ENCODE data around the gene CEP83. TPM values are rescaled to one million over a fixed set of nuclear protein-coding genes. Genes with fewer than 3 reads are reported as not detected.
A peak's percentile ranks its signal among the peaks of the same experiment; 100 is the strongest.

Gene CEP83
- total RNA-seq, 2 experiments from 2014 or later, result 14.0 to 17.1 TPM

DNA sequence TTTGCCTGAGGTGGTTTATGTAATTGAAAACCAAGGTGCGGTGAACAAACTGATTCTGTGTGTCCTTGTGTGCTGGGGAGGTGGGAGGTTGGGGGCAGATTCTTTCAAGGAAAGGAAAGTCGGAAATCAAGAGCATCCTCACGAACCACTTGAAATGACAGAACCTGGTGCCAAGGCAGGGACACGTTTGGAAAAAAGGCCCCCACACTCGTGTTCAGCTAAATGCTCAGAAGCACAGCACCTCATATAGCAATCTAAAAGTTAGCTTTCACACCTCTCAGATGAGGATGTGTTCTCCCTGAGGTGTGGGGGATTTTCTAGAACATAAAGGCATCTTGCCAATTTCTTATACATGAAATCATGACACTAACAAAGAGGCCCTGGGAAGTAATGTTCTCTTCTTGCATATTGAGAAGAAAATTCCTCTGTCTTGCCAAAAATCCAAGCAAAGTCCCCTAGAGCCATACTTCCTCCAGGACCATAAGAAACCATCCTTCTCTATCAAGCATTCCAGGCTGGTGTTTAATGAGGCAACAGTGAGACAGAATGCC is 191.7 kb downstream of the CEP83 start:
- ChIA-PET POLR2A (no interaction called here), CTCF (no interaction called here)
- peaks cover 66% of the 10 kb centered on the region for H3K36me3 Mint-ChIP-seq (ENCODE audit: low read depth)
- peaks cover 64% of the 10 kb centered on the region for H3K4me1 Mint-ChIP-seq
- H3K4me3 Mint-ChIP-seq, result no peak overlapping the region
- DNase-seq, result no peak
- no peak overlapping the region for H3K27ac Mint-ChIP-seq
- no peaks in the 10 kb centered on the region for H3K27me3 Mint-ChIP-seq
- H3K9me3 Mint-ChIP-seq, result no peaks in the 10 kb centered on the region

DNA sequence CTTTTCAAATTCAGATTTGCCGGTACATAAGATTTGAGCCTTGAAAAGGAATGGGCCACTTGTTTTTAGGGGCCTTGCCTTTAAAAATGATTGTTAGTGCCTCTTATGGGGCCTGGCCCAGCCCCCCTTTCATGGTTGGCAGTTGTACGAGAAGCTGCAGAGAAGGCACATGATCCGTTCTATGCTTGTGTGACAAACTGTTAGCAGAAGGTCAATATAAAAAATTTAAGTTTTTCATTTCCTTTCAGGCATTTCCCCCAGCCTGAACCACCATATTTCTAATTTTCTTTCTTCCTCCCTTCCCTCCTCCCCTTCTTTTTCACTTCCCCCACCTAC is 192.2 kb downstream of the CEP83 start:
- DNase-seq, result no peak
- CTCF ChIA-PET, result no interaction called here
- peaks cover 68% of the 10 kb centered on the region for H3K4me1 Mint-ChIP-seq
- H3K9me3 Mint-ChIP-seq, result no peaks in the 10 kb centered on the region
- H3K36me3 Mint-ChIP-seq (ENCODE audit: low read depth), result peaks cover 67% of the 10 kb centered on the region
- POLR2A ChIA-PET, result no interaction called here
- H3K4me3 Mint-ChIP-seq, result no peak overlapping the region
- H3K27me3 Mint-ChIP-seq, result no peaks in the 10 kb centered on the region
- H3K27ac Mint-ChIP-seq, result no peak overlapping the region

DNA sequence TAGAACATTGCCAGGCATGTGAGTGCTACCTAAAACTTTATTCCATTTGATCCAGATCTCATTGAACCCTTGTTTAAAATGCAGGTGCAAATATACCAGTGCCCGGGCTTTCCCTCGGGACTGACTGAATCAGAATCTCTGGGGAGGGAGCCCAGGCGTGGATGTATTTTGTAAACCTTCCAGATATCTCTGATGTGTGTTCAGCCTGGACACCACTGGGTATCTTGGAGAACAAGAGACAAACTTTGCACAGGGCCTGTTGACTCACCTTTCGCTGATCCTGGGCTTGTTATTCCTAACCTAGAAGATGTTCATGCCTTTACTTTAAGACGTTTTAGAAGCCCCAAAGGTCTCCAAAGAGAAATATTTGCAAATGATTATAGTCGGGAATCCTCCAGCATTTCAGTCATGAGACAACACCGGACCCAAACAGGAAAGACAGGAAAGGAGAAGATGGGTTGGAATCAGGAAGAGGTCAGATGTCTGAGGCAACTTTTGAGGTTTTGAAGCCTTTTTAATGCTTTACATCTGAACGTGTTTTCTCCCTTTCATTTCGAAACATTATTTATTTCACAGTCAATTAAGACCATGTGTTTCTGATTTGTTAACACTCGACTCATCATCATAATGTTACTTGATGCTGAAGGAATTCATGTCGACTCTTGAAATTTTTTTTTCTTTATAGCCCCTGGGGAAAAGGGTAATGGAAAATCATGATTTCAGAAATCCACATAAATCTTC is 192.7 kb downstream of the CEP83 start:
- ChIA-PET CTCF (no interaction called here), POLR2A (no interaction called here)
- no peak overlapping the region for H3K4me3 Mint-ChIP-seq
- no peaks in the 10 kb centered on the region for H3K27me3 Mint-ChIP-seq
- H3K27ac Mint-ChIP-seq, result no peak overlapping the region
- peaks cover 70% of the 10 kb centered on the region for H3K4me1 Mint-ChIP-seq
- H3K9me3 Mint-ChIP-seq, result no peaks in the 10 kb centered on the region
- no peak for DNase-seq
- H3K36me3 Mint-ChIP-seq (ENCODE audit: low read depth), result peaks cover 67% of the 10 kb centered on the region

DNA sequence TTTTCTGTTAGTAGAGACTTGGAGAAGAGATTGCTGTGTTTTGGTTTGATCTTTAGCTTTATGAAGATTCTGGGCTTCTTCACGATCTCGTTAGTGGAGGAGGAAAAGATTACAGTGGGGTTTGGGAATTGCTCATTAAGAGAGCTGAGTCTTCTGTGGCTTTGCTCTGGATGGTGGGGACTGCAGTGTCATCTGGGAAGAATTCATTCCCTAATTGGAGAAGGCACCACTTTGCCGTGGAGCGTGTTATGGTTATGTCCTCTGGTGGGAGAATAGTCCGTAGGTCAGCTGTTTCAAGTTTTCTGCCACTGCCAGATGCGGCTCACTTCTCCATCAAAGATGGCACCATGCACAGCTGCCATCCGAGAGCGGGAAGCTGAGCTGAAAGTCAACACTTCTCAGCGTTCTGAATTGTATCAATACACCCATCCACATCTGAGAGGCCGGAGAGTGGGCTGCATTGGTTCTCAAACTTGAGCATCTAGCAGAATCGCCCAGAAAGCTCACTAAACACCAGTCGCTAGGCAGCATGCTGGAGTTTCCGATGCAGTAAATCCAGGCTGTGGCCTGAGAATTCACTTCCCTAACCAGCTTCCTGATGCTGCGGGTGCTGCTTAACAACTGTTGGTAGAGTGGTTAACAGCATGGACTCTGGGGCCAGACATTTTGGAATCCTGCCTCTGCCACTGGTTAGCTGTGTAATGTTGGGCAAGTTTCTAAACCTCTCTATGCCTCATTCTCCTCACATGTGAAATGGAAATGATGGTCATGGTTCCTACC is 193.5 kb downstream of the CEP83 start:
- DNase-seq, result no peak
- peaks cover 70% of the 10 kb centered on the region for H3K4me1 Mint-ChIP-seq
- no peaks in the 10 kb centered on the region for H3K9me3 Mint-ChIP-seq
- ChIA-PET POLR2A (no interaction called here), CTCF (interaction anchor here (0.9 to 1.4 kb wide), 3 partner anchors 10 to 12 kb away, joined by 3 to 4 read pairs (median 3); no protein-coding TSS in a partner anchor)
- no peak overlapping the region for H3K27ac Mint-ChIP-seq
- peaks cover 68% of the 10 kb centered on the region for H3K36me3 Mint-ChIP-seq (ENCODE audit: low read depth)
- H3K27me3 Mint-ChIP-seq, result no peaks in the 10 kb centered on the region
- no peak overlapping the region for H3K4me3 Mint-ChIP-seq

DNA sequence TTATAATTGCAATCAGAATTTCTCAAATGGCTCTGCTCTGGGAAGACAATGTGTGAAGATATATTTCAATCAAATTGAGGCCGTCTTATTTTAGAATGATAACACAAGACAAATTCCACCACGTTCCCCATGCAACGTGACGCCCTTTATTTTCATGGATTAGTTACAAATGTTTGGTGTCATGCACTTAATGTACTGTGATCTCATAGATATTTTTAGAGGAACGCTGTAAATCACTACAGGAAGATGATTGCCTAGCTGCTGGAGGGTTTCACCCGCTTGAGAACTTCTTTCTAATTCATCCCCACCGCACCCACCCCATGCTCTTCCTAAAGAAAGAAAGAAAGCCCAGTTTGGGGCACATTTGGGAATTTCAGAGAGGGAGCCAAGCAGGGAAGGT is 194.1 kb downstream of the CEP83 start:
- Mint-ChIP-seq H3K4me3 (no peak overlapping the region), H3K36me3 (ENCODE audit: low read depth) (peaks cover 74% of the 10 kb centered on the region), H3K27me3 (no peaks in the 10 kb centered on the region), H3K4me1 (peaks cover 68% of the 10 kb centered on the region), H3K27ac (no peak overlapping the region), H3K9me3 (no peaks in the 10 kb centered on the region)
- ChIA-PET POLR2A (no interaction called here), CTCF (interaction anchor here (0.9 to 1.4 kb wide), 3 partner anchors 10 to 11 kb away, joined by 3 to 4 read pairs (median 3); no protein-coding TSS in a partner anchor)
- DNase-seq, result no peak

DNA sequence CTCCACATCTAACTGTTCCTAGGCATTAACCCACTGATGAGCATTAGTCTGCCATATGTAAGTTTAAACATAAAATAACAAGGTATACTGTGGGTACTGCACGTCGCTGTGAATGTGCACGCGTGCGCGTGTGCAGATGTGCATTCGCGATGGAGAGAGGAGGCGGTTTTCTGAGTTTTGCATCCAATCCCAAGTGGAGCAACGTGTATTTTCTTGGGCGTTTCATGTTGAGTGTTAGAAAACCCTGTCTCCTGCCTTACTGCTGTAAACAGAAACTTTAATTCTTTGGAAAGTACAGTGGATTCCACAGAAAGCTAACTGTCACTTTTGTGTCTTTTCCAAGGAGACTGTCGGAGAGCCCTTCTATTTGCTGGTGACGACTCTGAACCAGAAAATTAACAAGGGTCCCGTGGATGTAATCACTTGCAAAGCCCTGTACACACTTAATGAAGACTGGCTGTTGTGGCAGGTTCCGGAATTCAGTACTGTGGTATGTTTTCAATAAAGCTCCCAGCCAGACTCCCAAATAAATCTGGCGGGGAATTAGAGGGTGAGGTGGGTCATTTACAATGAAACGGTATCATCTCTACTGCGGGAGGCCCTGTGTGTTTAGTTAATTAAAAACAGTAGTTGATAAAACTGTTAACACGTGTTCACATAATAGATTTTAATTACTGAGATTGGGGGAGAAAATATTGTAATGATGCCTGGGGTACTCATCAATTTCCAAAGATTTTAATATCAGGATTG is 194.8 kb downstream of the CEP83 start:
- H3K4me1 Mint-ChIP-seq, result peaks cover 62% of the 10 kb centered on the region
- H3K4me3 Mint-ChIP-seq, result no peak overlapping the region
- peaks cover 77% of the 10 kb centered on the region for H3K36me3 Mint-ChIP-seq (ENCODE audit: low read depth)
- POLR2A ChIA-PET, result no interaction called here
- H3K27ac Mint-ChIP-seq, result no peak overlapping the region
- CTCF ChIA-PET, result interaction anchor here (1.4 kb wide), 1 partner anchor 9 kb away, joined by 4 read pairs; no protein-coding TSS in a partner anchor
- no peaks in the 10 kb centered on the region for H3K27me3 Mint-ChIP-seq
- H3K9me3 Mint-ChIP-seq, result no peaks in the 10 kb centered on the region
- no peak for DNase-seq

DNA sequence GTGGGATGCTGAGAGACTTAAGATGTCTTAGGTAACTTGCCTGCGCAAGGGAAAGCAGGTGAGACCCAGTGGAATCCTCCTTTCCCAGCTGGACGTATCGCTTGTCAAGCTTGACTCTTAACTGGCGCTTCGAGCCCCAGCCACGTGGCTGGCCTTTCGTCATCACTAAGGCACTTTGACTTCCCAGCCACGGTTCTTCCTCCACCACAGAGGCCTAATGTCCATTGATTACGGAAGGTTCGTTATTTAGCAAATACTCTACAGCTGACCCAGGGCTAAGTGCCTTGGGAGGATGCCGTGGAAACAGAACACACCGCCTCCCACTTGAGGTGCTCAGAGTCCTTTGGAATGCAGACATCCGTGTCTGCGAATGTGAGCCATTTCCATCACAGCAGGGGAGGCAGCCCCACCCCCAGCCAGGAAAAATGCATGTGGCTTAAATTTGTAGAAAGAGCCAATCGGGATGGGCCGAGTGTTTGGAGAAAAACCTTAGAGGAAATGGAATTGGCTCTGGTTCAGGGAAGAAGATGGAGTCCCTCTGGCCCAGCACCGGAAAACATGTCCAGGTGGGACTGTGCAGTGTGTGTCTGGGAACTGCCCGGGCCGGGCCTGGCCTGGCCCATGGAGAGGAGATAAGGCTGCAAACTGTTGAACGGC is 195.6 kb downstream of the CEP83 start:
- ChIA-PET CTCF (no interaction called here), POLR2A (no interaction called here)
- H3K4me1 Mint-ChIP-seq, result peaks cover 54% of the 10 kb centered on the region
- H3K27me3 Mint-ChIP-seq, result no peaks in the 10 kb centered on the region
- peak overlapping the region; percentile 95 for H3K27ac Mint-ChIP-seq
- peaks cover 77% of the 10 kb centered on the region for H3K36me3 Mint-ChIP-seq (ENCODE audit: low read depth)
- DNase-seq, result no peak
- no peaks in the 10 kb centered on the region for H3K9me3 Mint-ChIP-seq
- peak overlapping the region; percentile 6 for H3K4me3 Mint-ChIP-seq

DNA sequence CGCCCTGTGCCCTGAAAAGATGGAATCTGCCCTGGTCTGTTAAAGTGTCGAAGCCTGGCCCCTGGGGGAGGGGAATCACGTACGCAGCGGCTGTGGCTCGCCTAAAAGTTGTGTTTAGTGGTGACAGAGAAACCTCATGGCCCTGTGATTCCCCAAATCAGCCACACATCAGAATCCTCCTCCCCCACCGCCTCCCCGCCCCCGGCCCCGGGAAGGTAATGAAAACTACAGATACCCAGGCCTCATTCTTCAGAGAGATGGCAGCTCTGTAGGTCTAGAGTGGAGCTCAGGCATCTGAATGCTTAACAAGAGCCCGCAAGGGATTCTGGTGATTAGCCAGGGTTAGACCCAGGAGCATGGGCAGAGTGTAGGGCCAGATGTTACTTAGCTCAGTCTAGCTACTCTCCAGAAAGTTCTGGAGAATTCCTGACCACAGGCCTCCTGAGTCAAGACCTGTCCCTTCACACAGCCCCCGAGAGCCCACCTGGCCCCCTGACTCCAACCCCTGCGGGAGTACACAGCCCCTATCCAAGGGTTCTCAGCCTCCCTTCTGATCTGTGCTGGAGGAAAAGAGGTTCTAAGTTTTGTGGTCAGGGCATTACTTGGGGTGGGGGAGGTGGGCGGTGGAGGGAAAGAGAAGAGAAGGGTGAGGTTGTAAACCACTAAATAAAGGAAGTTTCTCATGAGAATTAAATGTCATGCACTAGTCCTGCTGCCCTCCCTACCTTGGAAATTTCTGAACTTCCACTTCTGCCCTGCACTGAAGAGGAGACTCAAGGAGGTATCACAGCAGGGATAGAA is 196.5 kb downstream of the CEP83 start:
- peak overlapping the region; percentile 81 for H3K4me3 Mint-ChIP-seq
- ChIA-PET POLR2A (interaction anchor here (0.5 to 0.7 kb wide), 2 partner anchors 55 to 791 kb away, joined by 3 read pairs; no protein-coding TSS in a partner anchor), CTCF (interaction anchor here (0.7 to 2.5 kb wide), 3 partner anchors 9 to 57 kb away, joined by 3 to 5 read pairs (median 3); no protein-coding TSS in a partner anchor)
- DNase-seq, result peak; percentile 66
- H3K9me3 Mint-ChIP-seq, result no peaks in the 10 kb centered on the region
- H3K27me3 Mint-ChIP-seq, result no peaks in the 10 kb centered on the region
- H3K27ac Mint-ChIP-seq, result peak overlapping the region; percentile 95
- peaks cover 49% of the 10 kb centered on the region for H3K4me1 Mint-ChIP-seq
- H3K36me3 Mint-ChIP-seq (ENCODE audit: low read depth), result peaks cover 73% of the 10 kb centered on the region

DNA sequence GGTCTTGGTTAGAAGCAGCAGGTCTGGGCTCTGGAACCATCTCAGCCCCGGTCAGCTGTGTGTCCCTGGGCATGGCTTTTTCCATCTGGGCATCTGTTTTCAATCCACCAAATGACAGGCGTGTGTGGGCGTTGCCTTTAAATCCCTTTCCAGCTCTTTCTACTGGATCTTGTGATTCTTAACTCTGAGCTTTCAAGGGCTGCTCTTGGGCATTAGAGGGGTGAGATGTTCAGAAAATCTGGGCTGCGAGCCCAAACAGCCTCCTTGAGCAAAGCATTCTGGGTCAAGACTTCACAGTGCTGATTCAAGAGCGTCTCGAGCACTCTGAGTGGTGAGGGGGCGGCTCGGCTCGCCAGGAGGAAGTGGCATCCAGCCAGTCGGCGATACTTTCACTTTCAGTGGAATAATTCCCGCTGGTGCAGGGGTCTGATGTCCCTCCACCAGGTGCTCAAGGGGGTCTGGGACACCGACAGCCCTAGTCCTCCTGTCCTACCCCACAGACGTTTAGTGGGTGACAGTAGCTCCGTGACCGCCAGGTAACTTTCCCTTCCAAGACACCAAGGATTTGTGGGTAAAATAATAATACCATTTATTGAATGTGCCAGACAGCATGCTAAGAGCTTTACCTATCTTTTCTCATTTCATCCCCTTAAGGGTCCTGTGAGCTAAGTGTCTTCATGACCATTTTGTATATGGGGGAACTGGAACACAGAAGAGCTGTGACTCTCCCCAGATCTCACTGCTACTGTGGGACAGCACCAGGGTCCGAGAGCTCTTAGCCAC is 197.2 kb downstream of the CEP83 start:
- peaks cover 41% of the 10 kb centered on the region for H3K4me1 Mint-ChIP-seq
- ChIA-PET POLR2A (interaction anchor here (0.7 kb wide), 1 partner anchor 54 kb away, joined by 3 read pairs; no protein-coding TSS in a partner anchor), CTCF (interaction anchor here (0.7 to 2.5 kb wide), 4 partner anchors 8 to 106 kb away, joined by 3 to 5 read pairs (median 4); no protein-coding TSS in a partner anchor)
- DNase-seq, result peak; percentile 72
- no peaks in the 10 kb centered on the region for H3K27me3 Mint-ChIP-seq
- peaks cover 66% of the 10 kb centered on the region for H3K36me3 Mint-ChIP-seq (ENCODE audit: low read depth)
- H3K9me3 Mint-ChIP-seq, result no peaks in the 10 kb centered on the region
- H3K27ac Mint-ChIP-seq, result peak overlapping the region; percentile 95
- H3K4me3 Mint-ChIP-seq, result peak overlapping the region; percentile 81

DNA sequence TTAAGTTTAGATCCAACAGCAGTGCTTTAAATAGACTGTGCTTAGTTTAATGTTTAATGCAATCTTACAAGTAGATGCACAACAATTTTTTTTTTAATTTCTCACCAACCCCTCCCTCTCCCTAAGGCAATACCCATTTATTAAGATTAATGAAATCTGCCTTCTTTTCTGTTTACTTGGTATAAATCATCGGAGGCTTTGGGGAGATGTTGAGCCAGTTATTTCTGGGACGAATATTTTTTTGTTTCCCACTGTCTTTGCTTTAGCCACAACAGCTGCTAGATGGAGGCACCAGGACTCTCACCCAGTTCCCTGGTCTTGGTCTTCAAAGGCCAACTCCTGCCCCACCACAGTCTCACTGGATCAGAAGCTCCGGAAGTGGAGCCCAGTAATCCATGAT is 197.9 kb downstream of the CEP83 start:
- H3K4me1 Mint-ChIP-seq, result peaks cover 35% of the 10 kb centered on the region
- POLR2A ChIA-PET, result no interaction called here

DNA sequence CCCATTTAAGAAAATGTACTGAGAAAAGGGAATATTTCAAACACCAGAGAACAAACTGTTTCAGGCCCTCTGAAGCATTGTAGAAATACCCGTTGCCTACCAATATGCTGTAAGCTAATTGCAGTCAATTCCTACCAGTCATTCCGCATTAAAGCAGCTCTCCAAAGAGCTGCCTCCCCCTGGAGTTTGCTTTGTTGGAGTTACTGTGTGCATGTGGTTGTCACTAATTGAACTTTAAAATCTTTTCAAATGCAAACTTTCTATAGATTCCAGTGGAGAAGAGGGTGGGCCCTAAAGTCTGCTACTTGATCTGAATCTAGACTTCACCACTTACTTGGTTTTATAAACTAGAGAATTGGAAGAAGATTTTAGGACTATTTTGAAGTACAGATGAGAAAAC is 198.5 kb downstream of the CEP83 start:
- H3K36me3 Mint-ChIP-seq (ENCODE audit: low read depth), result peaks cover 66% of the 10 kb centered on the region
- H3K4me1 Mint-ChIP-seq, result peaks cover 33% of the 10 kb centered on the region
- H3K4me3 Mint-ChIP-seq, result no peak overlapping the region
- peak overlapping the region; percentile 34 for H3K27ac Mint-ChIP-seq
- ChIA-PET CTCF (interaction anchor here (0.5 to 2.5 kb wide), 2 partner anchors 55 to 545 kb away, joined by 3 to 5 read pairs; no protein-coding TSS in a partner anchor), POLR2A (no interaction called here)
- no peak for DNase-seq
- no peaks in the 10 kb centered on the region for H3K27me3 Mint-ChIP-seq
- H3K9me3 Mint-ChIP-seq, result no peaks in the 10 kb centered on the region

More for the DNA sequence above, 197.9 kb downstream of the CEP83 start:
- Mint-ChIP-seq H3K9me3 (no peaks in the 10 kb centered on the region), H3K4me3 (peak overlapping the region; percentile 81), H3K27ac (peak overlapping the region; percentile 95), H3K36me3 (ENCODE audit: low read depth) (peaks cover 64% of the 10 kb centered on the region), H3K27me3 (no peaks in the 10 kb centered on the region)
- CTCF ChIA-PET, result interaction anchor here (0.9 to 2.5 kb wide), 2 partner anchors 56 to 105 kb away, joined by 4 to 5 read pairs; no protein-coding TSS in a partner anchor
- no peak for DNase-seq
